HG02970 (cell line): Measurements from ENCODE around the gene SUSD3.
A peak's percentile ranks its signal among the peaks of the same experiment; 100 is the strongest.
"Not testable (repeated sequence)": the region's sequence is repeated elsewhere in the genome, so short reads cannot be mapped to it uniquely, and the experiment has no call there.

Source experiments
- ATAC-seq: cut with Tn5 transposase; IDR thresholded peaks from one replicate; pipeline ENCODE4 v1.9.1; 2021; ENCODE audit warnings: mild to moderate bottlenecking, moderate library complexity, moderate number of reproducible peaks; ENCODE audit not compliant: unreplicated experiment, low FRiP score

SUSD3 gene

DNA sequence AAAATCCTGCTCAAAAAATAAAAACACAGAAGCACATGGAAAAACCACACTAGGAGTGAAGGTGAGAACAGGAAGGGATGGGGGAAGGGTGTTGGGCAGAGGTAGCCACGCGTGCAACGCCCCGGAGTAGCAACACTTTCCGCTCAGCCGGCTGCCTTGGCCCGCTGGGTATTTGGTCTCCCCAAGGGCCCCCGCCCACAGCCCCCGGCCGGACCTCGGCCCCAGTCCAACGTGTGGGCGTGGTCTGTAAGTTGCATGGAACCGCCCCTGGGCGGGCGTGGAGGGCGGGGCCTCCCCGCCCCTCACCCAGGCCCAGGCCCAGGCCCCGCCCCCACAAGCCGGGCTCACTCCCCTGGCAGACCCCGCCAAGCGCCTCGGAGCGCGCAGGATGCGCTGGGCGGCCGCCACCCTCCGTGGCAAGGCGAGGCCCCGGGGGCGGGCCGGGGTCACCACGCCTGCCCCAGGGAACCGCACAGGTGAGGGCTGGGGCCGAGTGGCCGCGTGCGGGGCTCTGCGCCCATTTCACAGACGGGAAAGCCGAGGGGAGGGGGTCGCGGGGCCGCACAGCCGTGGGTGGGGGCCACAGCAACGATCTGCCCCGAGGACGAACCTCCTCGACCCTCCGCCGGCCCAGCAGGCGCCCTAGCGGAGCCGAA, at the start of gene SUSD3:
TSS of gene SUSD3 (plus strand) at position 347 of the 656 bp plus-strand sequence. CDS start at position 389, 42 bp downstream.
- ATAC-seq, result peak; percentile 39

DNA sequence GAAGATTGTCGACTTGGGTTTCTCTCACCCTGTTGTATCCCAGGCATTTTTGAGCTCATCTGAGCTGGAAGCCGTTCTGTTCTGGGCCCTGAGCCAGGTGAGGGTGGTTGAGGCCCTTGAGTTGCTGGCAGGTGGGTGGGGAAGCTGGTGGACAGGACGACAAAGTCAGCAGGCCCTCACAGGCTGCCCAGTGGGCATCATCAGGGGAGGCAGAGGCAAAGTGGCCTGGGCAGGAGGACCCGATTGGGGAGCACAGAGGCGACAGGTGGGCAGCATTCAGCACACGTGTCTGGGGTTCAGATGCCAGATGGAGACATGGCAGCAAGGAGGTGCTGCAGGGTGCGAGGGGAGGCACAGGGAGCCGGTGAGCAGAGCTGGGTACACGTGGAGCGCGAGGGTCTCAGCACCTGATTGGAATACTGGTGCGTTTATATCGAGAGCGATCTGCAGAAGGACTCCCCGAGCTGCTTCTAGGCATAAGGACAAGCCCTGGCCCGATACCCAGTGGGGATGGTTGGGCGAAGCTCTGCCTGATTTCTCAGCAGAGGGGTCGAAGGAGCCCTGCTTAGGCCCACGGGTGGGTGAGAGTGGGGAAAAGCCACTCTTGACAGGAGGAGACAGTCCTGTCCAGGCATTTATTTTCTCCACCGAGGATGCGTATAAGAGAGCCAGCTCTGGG, 49.0 kb upstream of the SUSD3 start:
- ATAC-seq, result no peak

DNA sequence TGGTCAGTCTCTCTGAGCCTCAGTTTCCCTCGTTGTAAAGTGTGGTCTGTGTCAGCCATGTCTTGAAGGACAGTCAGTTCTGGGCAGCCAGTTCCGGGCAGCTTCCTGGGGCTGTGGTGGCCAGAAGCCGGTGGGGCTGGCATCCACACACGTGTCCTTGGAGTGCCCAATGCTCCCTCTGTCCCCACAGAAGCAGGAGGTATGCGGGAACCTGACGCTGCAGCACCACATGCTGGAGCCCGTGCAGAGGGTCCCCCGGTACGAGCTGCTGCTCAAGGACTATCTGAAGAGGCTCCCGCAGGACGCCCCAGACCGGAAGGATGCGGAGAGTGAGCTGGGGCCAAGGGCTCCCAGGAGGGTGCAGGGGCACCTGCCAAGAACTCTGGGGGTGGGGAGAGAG, 48.4 kb upstream of the SUSD3 start:
- no peak for ATAC-seq

- ATAC-seq, result no peak
These were observed 47.8 kb upstream of the SUSD3 start for GRCh38 chr9:93010704-93011103.

- ATAC-seq, result no peak
These were observed 47.4 kb upstream of the SUSD3 start for GRCh38 chr9:93011114-93011513.

DNA sequence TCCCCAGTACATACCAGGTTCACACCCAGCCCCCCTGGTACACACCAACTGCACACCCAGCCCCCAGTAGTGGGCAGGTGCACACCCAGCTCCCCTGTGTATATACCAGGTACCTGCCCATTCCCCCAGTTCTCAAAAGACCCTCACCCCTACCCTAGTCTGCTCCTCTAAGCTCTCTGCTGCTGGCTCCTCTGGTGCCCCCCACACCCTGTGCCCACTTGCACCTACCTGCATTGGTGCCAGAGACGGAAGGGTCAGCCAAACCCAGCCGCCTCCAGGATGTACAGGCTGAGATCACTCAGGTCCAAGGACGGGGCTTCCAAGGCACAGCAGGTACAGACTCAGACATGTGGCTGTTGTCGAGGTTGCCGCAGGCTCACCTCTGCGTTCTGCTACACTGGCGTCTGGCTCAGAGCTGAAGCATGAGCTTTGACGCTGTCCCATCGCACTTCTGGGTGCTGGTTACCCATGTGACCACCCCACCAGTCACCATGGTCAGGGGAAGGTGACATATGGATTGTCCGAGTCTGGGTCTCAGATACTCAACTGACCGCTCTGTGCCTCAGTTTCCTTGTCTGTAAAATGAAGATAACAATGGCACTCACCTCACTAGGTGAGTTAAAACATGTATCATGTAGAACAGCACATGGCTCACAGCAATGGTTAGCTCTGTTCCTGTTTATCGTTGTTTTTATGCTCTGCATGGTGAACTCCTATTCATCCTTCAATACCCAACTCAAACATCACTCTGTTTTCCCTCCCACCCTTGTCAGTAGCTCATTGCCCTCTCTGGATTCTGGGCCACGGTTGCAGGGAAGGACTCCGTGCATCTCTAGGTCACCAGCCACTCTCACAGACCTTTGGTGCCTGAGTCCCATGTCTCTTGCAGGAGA, 45.3 kb upstream of the SUSD3 start:
- ATAC-seq, result no peak

DNA sequence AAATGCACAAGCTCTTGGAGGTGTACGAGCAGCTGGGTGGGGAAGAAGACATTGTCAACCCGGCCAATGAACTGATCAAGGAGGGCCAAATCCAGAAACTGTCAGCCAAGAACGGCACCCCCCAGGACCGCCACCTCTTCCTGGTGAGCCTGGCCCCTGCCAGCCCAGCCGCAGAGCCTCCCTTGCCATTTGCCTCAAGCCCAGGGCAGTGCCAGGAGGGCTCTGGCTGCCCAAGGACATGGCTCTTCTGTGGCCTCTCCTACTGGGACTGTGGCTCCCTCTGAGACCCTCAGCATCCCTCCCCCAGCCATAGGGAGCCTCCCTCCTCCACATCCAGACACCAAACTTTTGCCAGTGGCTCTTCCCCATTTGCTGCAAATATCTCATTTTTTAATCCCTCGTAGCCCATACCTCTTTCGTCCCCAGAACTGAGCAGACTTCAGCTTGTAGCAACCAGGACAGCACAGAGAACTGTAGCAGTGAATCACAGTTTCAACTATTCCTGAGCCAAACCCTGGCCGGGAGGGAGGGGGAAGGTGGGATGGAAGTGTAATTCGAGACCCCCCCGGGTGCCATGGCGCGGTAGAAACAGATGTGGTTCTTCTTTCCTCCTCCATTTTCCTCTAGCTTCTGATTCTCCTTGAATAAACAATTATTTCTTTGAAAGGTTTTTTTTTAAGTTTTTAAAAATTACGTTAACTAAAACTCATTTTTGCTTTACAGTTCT, 44.5 kb upstream of the SUSD3 start:
- ATAC-seq, result no peak

GRCh38 chr9:93015190-93015589, 43.3 kb upstream of the SUSD3 start:
- not testable (repeated sequence) for ATAC-seq

DNA sequence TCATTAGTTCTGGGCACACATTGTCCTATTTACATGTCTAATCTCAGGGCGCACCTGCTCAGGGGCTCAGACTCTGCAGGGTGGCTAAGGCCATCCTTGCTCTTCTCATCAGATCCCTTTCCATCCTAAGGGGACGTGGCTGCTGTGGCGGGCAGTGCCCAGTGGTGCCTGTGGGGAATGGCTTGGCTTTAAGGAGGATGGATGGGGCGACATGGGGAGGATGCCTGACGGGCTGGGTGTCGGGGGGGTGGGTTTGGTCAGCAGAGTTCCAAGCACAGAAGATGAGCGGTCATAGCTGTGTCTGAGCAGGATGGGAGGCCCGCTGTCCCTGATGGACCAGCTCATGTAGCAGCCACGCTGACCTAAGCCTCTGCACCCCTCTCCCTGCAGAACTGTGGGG, 40.9 kb upstream of the SUSD3 start:
- no peak for ATAC-seq

- no peak for ATAC-seq
These were observed 38.4 kb upstream of the SUSD3 start for GRCh38 chr9:93020151-93020550.

DNA sequence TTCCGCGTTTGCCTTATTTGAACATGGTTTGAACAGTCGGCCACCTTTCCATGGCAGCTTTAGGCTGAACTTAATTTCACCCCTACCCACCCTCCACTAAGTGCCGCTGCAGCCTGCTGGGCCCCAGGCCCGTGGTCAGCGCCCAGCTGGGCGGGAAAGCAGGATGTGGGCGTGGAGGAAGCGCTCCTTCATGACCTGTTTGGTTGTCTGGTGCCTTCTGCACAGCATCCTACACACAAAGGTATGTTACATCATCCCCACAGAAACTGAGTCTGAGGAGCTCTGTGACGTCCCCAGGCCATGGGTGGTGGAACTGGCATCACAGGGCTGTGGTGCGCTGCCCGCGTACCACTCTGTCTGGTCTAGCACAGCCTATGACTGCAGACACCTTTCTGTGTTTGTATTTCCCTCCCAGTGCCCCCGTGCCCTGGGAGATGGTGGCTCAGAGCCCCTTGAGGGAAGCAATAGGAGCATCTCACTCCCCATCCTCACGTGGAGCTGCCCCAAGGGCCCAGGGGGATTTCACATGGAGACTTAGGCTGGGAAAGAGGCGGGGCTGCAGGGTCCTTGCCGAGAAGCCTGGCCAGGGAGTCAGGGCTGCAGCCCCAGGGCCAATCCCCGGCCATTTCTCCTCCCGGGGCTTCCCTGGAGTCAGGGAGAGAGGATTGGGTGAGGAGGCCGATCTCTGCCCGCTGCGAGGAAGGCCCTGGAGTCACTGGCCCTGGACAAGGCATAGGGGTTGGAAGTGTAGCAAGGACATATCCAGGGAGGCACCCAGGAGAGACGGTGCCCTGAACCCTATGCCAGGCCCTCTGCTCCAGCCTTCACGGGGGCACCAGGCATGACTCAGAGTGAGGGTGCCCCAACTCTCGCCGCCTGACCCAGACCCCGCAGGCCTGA, 37.5 kb upstream of the SUSD3 start:
- no peak for ATAC-seq

- ATAC-seq, result no peak
These were observed 36.4 kb upstream of the SUSD3 start for GRCh38 chr9:93022066-93022465.

- no peak for ATAC-seq
These were observed 35.6 kb upstream of the SUSD3 start for GRCh38 chr9:93022721-93023520.

- ATAC-seq, result no peak
These were observed 35.0 kb upstream of the SUSD3 start for GRCh38 chr9:93023521-93023815.

DNA sequence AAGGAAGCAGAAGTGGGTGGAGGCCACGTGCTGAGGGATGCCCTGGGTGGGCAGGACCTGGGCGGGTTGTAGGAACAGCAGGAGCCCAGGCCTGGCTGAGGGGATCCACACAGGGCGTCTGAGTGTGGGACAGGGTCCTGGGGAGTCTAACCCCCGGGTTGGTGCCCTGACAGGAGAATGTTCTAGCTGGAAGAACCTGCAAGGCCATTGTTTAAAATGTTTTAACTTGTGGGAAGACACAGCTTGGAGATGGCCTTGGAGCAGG, 33.9 kb upstream of the SUSD3 start:
- ATAC-seq, result no peak

DNA sequence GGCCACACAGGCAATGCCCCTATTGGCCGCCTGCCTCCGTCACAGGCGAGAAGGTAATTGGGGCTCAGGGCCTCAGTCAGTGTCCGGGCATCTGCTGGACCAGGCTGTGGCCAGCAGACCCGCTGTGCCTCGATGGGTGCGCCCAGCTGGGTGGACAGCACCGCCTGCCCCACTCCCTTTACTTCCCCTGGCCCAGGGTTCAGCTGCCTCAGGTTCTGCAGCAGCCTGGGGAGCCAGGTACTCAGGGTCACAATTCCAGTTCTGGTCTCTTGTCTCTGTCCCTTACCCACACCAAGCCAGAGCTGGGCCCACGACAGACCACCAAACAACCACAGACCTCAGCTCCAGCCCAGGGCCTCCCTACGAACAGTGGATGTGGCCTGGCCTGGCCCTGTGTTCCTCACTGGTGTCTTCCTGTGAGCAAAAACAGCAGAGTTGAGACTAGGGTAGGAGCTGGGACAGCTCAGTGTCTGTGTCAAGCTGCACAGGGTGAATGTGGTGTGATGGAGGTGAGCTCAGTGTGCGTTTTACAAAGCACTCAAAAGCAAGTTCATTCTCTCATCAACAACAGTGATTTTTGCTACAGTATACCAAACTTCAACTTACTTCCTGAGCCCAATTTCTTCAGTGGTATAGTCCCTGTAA, 33.4 kb upstream of the SUSD3 start:
- no peak for ATAC-seq

GRCh38 chr9:93025736-93026135, 32.8 kb upstream of the SUSD3 start:
- no peak for ATAC-seq

GRCh38 chr9:93026640-93027039, 31.9 kb upstream of the SUSD3 start:
- ATAC-seq, result no peak

- no peak for ATAC-seq
These were observed 30.8 kb upstream of the SUSD3 start for GRCh38 chr9:93027750-93028149.
